Astrocyte of the cerebellum (primary cell): ENCODE results near the gene CCDC136.

Source experiments
- DNase-seq: peaks from one replicate; pipeline ENCODE4 v3.0.0-alpha.2; 2011; ENCODE audit warnings: low read depth
- H3K4me3 ChIP-seq: 2 replicates; pipeline ENCODE4 v1.5.1; 2011; ENCODE audit warnings: mild to moderate bottlenecking, low read depth, low read length, moderate library complexity
- CTCF ChIP-seq: IDR thresholded peaks from 2 replicates; pipeline ENCODE4 v1.5.1; 2012; ENCODE audit warnings: low read length, low read depth, moderate library complexity, mild to moderate bottlenecking; ENCODE audit errors: missing control alignments
- in situ Hi-C: cut with HindIII; loops from 2 replicates; pipeline ENCODE4 v1.10.0; 2017; ENCODE audit warnings: low sequenced_read_pairs

Gene CCDC136

GRCh38 chr7:128821724-128822123, 30.0 kb downstream of the CCDC136 start:
- H3K4me3 ChIP-seq: no peak overlapping the region
- DNase-seq: no peak
- TF ChIP-seq CTCF: no peak
- in situ Hi-C loops: loop anchor here (5.0 kb wide), 1 partner anchor 54 kb away; no protein-coding TSS in a partner anchor

- in situ Hi-C loops: no loop called here
- no peak for DNase-seq
- no peak overlapping the region for H3K4me3 ChIP-seq
- TF ChIP-seq CTCF: no peak
Measured at GRCh38 chr7:128826512-128826911, 34.7 kb downstream of the CCDC136 start.

GRCh38 chr7:128826916-128827247, 35.1 kb downstream of the CCDC136 start:
- TF ChIP-seq CTCF: no peak
- in situ Hi-C loops: no loop called here
- no peak overlapping the region for H3K4me3 ChIP-seq
- DNase-seq: no peak

GRCh38 chr7:128827248-128827958, 35.6 kb downstream of the CCDC136 start:
- no peak overlapping the region for H3K4me3 ChIP-seq
- no peak for TF ChIP-seq CTCF
- DNase-seq: no peak
- in situ Hi-C loops: no loop called here

- in situ Hi-C loops: no loop called here
- no peak overlapping the region for H3K4me3 ChIP-seq
- TF ChIP-seq CTCF: no peak
- DNase-seq: peak; percentile 42
Measured at GRCh38 chr7:128827971-128828711, 36.4 kb downstream of the CCDC136 start.

- peak overlapping the region; percentile 87 for H3K4me3 ChIP-seq
- in situ Hi-C loops: no loop called here
- no peak for TF ChIP-seq CTCF
- no peak for DNase-seq
Measured at GRCh38 chr7:128829391-128830166, 37.8 kb downstream of the CCDC136 start.
